Stimulated activated CD8-positive, alpha-beta memory T cell treated with anti-CD3 and anti-CD28 coated beads, Interleukin-15, amount 100 ng/mL, for 4 hours (primary cell): ENCODE measurements around the gene NEDD9.

Experiments
- DNase-seq, 2 donors: peaks; one replicate each; pipeline ENCODE4 v3.0.0-alpha.2; 2020; ENCODE audit warnings: low read depth in 2 of 2

NEDD9 gene

DNA sequence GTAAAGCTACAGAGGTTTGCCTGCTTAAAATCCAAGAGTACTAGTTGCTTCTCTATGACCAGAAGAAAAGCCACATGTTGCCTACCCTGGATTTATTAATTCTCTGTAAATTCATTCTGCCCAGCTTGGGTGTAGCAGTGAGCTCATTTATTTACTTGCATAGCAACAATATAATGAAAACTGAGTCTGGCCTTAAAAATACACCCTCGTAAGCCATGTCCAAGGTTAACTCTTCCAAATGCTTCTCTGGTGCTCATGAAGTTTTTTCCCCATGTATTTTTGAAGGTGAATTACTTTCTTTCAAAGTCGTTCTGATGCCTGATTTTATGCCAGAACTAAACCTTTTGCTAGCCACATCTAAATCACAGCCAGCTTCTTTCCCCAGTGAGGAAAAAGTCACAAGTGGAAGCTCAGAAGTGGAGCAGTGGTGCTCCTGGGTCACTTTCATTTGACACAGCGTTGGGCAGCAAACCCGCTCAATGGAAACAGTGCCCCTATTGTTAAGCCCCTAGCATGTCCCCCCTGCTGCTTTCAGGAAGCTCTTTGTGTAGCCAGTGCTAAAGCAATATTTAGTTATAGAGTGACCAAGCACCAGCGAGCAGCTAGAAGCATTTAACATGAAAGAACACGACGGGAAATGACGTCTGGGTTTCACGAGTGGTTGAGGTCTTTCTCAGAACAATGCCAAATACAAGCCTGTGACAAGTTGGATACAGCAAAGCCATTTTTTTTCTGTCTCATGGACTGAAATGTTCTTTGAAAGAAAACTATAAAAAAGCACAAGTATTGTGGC lies 29.8 kb downstream of the NEDD9 start:
- no peak for DNase-seq

GRCh38 chr6:11201772-11202512 lies 30.5 kb downstream of the NEDD9 start:
- no peak for DNase-seq

DNA sequence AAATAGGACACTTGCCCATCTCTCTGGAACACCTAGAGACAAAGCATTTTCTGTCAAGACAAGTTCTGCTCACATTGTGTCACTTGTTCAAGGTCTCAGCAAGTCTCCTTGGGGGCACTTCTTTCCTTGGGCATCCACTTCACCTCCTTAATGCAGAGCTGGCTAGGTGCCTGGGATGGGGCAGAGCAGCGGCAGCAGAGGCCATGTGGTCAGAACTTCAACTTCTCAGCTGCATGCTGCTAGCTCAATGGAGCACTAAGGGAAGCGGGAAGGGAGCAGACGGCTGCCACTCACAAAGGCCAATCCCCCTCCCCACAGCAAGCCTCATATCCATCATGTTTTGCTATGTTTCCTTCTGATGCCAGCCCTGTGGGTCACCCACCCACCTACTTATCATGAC lies 31.5 kb downstream of the NEDD9 start:
- DNase-seq = no peak

DNA sequence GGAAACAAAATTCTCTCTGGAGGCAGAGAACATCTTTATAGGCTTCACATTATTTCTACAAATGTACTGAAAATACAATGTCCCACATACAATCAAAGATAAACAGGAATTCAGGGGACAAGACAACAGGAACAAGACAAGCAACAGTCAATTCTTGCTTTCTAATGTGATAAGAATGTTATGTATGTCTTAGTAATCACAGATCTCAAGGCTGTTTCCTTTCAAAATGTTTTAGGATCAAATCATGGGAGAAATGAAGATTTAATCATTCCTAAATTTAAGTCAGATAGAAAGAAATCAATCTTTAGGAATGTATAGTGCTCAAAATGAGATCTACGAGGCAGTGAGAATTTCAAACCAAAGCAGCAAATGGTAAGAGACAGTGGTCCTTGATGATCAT lies 32.1 kb downstream of the NEDD9 start:
- no peak for DNase-seq

- DNase-seq = no peak
These were observed 33.5 kb downstream of the NEDD9 start for GRCh38 chr6:11198663-11199603.

GRCh38 chr6:11197850-11198249 lies 34.6 kb downstream of the NEDD9 start:
- DNase-seq = no peak

- no peak for DNase-seq
These were observed 35.3 kb downstream of the NEDD9 start for GRCh38 chr6:11197175-11197536.

GRCh38 chr6:11196511-11197174 lies 35.8 kb downstream of the NEDD9 start:
- no peak for DNase-seq

GRCh38 chr6:11194356-11195218 lies 37.9 kb downstream of the NEDD9 start:
- no peak for DNase-seq

- DNase-seq = no peak
These were observed 39.0 kb downstream of the NEDD9 start for GRCh38 chr6:11193434-11193833.

DNA sequence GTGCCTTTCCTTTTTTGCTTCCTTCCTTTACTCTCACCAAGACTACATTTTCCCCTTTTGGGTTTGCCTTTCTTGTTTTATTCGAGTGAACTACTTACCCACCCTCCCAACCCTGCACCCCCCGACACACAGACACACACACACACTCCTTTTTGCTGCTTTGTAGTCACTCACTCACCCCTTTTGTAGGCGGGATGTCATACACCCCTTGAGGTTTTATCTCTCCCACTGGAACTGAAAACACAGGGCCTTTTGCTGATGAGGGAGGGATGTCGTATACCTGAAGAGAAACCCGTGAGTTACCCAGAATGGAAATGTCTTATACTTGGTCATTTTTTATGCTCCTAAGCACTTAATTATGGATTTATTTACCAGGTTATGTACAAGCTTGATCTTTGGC lies 40.3 kb downstream of the NEDD9 start:
- no peak for DNase-seq

DNA sequence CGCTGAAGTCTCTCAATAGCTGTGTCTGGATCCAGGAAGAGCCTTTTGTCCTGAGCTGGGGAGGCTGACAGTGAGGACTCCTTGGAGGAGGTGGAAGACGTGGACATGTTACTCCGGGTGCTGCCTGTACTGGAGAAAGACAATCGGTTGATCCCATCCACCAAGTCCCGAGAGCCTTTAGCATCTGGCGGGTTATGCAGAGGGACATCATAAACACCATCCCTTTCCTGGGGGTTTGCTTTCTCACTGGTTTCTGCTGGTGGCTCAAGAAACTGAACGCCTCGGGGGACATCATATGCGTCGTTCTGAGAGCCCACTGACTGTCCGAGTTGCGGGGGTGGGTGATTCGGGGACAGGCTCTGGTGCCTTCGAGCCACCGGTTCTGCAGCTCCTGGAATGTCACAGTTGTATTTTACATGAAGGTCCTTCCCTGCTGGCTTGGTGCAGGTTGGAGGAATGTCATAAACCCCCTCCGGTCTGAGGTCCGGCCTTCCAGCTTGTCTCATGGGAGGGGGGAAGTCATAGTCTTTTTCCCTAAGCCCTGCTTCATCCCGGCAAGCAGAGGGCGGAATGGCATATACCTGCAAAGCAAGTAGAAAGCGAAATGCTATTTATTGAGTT lies 41.7 kb downstream of the NEDD9 start:
- no peak for DNase-seq

GRCh38 chr6:11189865-11190624 lies 42.4 kb downstream of the NEDD9 start:
- DNase-seq = no peak

- DNase-seq = no peak
These were observed 44.1 kb downstream of the NEDD9 start for GRCh38 chr6:11188161-11188915.

DNA sequence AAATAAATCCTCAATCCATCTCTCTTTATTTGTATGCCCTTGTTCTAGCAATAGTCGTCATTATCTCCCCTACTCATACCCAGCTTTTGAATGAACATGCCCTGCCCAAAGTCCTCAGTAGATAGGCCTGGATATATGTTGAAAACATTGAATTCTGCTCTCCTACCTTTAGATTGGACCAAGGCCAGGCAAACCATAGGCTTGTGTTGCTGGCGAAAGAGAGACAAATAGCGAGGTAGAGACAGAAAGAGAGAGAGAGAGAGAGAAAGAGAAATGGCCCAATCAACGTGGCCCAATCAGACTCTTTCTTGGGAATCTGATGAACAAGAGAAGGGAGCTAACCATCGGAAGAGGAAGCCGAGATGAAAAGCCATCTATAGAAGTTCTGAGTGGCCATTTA lies 45.2 kb downstream of the NEDD9 start:
- DNase-seq = no peak

- no peak for DNase-seq
These were observed 47.1 kb downstream of the NEDD9 start for GRCh38 chr6:11185204-11185842.

- no peak for DNase-seq
These were observed 48.6 kb downstream of the NEDD9 start for GRCh38 chr6:11183761-11184362.
